NCI-H82 treated with DMSO at 0.1 percent for 48 hours (cell line): ENCODE results near the gene PRIM1.
"Not testable (repeated sequence)": the region's sequence is repeated elsewhere in the genome, so short reads cannot be mapped to it uniquely, and the experiment has no call there.

ENCODE experiments used
- DNase-seq: peaks from one replicate; lab custom pipeline; 2025; ENCODE audit not compliant: unreplicated experiment; lab: John Stamatoyannopoulos, UW

PRIM1 gene

DNA sequence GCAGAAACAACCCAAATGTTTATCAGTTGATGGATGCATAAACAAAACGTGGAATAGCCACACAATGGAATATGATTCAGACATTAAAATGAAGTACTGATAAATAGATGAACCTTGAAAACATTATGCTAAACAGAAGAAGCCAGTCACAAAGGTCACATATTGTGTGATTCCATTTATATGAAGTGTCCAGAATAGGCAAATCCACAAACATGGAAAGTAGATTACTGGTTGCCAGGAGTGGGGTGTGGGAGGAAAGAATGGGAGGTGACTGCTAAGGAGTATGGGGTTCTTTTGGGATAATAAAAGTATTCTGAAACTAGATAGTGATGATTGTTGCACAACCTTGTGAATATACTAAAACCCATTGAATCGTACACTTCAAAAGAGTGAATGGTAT is 9.7 kb upstream of the PRIM1 start:
- DNase-seq, result no peak

DNA sequence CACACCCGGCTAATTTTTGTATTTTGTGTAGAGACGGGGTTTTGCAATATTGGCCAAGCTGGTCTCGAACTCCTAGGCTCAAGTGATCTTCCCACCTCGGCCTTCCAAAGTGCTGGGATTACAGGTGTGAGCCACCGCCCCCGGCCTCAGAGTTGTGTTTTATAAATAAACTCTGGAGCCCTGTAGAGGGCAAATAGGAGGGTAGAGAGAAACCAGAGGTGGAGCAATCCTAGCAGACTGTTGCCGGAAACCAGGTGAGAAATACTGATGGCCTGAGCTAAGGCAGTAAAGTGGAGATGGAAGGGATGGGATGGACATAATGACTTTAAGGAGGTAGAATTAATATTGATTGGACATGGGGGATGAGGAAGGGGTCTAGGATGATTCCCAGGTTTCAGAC is 8.3 kb upstream of the PRIM1 start:
- DNase-seq, result no peak

DNA sequence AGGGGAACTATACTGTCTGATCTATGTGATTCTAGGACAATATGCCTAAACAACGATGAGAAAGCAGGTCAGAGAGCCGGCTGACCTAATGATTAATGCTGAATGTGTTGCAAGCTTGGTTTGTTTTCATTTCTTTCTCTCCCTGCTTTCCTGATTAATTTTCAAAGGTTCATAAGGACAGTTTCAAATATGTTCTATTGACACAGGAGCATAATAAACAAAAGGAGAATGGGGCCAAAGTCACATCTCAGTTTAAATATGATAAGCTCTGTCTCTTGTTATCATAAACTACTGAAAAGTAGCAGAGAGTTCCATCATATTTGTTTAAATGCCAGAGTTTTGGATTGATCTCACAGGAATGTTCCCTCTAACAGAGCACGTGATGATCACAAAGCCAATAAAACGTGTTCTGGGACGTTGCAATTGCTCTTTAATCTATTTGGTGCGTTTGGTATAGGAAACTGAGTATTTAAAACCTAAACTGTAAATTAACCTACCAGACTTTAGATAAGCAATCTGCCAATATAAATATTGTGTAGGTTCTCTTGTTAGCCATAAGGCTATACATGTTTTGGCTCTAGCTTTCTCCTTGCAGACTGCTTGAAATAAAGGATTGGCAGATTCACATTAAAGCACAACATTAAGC is 7.3 kb upstream of the PRIM1 start:
- no peak for DNase-seq

DNA sequence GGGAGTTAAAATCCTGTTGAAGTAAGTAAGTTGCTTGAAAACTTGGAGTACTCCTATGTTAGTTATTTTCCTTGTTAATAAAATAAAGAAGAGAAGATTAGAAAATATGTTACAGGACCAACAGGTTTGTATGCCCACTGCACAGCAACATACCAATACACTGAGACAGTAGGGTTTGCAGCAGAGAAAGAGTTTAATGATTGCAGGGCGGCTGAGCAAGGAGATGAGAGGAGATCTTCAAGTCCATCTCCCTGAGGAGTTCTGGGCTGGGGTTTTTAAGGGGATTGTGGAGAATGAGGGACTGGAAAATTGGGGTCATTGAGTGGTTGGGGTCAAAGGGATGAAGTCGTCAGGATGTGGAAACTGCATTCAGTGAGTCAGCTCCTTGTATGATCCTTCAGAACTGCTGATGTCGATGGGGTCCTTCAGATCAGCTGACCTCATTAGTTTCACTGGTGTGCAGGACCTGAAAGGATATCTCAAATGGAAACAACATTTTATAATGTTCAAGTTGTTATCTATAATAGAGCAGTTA is 6.7 kb upstream of the PRIM1 start:
- no peak for DNase-seq

DNA sequence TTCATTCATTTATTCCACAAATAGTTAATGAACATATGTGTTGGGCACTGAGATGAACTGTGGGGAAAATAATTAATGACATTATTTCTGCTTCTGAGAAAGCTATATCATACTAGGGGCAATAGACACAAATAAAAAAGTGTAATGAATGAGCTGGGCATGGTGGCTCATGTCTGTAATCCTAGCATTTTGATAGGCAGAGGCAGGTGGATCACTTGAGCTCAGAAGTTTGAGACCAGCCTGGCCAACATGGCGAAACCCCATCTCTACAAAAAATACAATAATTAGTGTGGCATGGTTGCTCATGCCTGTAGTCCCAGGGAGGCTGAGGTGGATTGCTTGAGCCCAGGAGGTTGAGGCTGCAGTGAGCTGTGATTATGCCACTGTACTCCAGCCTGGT is 5.8 kb upstream of the PRIM1 start:
- not testable (repeated sequence) for DNase-seq

DNA sequence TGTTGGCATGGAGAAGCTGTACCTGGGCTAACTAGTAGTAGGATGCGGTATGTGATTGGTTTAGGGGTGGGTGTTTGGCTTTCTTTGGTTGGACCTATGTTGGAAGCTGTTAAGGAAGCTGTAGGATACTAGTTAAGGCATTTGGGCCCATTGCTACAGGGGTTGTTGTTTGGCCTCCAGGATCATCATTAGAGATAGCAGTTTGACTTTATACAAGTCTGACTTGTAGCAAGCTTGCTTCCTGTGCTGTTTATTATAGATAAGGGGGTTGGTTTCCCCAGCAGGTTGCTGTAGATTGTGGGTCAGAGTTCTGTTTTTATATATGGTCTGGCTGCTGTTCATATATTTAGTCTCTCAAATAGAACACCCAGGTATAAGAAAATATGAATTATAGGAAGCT is 1.4 kb upstream of the PRIM1 start:
- DNase-seq, result no peak

DNA sequence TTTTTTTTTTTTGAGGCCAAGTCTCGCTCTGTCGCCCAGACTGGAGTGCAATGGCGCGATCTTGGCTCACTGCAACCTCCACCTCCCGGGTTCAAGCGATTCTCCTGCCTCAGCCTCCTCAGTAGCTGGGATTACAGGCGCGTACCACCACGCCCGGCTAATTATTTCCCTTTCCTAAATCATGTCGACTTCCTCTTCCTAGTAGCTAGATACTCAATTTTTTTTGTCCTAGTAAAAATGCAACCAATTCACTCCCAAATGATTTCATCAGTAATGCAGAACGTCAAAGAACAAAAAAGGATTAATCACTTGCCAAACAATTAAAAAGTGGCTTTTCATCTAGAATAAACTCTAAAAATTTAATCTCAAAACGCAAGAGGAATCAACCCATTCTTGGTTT is 1.5 kb downstream of the PRIM1 start:
- DNase-seq, result not testable (repeated sequence)

DNA sequence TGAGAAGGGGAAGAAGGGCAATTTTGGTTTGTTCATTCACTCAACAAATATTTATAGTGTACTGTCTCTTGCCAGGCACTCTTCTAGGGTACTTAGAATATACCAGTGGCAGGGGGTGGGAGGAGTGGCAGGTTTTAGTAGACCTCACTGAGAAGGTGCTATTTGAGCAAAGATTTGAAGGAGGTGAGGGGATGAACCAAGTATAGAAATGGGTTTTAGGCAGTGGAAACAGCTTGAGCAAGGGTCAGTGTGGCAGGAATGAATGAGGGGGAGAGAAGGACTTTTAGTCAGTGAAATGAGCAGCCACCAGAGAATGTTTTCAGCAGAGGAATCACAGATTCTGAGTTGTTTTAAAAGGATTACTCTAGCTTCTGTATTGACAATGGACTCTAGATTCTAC is 2.3 kb downstream of the PRIM1 start:
- DNase-seq, result no peak

DNA sequence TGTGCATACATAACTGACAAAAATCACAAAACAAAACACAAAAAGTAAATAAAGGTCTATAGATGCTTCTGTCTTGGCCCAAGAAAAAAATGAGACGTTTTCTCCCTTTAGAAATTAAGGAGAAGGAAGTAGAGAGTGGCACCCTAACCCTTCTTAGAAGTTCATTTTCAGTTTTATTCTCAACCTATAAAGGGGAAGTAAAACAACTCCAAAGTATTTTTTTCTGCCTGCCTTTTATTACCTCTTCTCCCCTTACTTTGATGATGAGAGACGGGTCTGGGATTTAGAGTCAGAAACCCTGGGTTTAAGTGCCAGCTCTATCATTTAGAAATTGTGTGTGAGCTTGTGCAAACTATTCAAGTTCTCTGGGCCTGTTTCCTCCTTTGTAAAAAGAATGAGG is 2.8 kb downstream of the PRIM1 start:
- DNase-seq, result no peak

DNA sequence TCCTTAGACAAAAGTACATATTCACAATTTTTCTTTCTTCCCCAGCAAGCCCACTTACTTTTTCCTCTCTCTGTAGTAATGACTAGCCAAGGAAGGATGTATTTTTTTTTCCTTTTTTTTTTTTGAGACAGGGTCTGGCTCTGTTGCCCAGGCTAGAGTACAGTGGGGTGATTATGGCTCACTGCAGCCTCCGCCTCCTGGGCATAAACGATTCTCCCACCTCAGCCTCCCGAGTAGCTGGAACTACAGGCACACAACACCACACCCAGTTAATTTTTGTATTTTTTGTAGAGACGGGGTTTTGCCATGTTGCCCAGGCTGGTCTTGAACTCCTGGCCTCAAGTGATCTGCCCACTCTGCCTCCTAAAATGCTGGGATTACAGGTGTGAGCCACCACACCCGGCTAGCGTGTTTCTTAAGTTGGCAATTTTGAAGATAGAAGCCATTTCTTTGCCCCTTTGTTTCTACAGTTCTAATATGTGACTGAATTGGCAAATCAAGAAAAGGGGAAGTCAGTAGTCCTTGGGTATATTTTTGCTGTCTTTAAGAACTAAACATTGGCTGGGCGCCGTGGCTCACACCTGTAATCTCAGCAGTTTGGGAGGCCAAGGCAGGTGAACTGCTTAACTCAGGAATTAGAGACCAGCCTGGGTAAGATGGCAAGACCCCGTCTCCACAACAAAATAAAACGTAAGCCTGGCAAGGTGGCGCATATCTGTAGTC is 23.8 kb downstream of the PRIM1 start:
- DNase-seq, result no peak

DNA sequence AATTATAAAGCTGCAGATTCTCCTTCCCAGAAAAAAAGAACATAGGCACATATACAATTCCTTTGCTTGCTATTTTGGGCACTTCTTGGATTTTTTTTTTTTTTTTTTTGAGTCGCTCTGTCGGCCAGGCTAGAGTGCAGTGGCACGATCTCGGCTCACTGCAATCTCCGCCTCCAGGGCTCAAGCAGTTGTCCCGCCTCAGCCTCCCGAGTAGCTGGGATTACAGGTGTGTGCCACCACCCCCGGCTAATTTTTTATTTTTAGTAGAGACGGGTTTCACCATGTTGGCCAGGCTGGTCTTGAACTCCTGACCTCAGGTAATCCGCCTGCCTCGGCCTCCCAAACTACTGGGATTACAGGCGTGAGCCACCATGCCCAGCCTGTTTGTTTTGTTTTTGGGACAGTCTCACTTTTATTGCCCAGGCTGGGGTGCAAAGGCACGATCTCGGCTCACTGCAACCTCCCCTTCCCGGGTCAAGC is 25.9 kb downstream of the PRIM1 start:
- not testable (repeated sequence) for DNase-seq

DNA sequence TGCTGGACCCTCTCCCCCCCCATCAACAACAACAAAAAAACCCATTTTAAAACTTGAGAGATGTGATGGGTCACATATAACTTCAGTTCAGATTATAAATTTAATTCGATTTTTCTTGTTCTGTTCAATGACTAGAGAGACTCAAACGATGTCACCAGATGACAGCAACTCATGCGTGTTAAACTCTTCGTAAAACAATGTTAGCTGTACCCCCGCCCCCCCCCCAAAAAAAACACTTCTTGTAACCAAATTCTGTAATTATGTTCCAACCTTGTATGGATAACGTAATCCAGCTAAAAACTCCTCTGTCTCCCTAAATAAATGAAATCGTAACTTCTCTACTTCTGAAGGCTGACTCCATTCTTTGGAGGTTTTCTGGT is 26.4 kb downstream of the PRIM1 start:
- DNase-seq, result no peak

DNA sequence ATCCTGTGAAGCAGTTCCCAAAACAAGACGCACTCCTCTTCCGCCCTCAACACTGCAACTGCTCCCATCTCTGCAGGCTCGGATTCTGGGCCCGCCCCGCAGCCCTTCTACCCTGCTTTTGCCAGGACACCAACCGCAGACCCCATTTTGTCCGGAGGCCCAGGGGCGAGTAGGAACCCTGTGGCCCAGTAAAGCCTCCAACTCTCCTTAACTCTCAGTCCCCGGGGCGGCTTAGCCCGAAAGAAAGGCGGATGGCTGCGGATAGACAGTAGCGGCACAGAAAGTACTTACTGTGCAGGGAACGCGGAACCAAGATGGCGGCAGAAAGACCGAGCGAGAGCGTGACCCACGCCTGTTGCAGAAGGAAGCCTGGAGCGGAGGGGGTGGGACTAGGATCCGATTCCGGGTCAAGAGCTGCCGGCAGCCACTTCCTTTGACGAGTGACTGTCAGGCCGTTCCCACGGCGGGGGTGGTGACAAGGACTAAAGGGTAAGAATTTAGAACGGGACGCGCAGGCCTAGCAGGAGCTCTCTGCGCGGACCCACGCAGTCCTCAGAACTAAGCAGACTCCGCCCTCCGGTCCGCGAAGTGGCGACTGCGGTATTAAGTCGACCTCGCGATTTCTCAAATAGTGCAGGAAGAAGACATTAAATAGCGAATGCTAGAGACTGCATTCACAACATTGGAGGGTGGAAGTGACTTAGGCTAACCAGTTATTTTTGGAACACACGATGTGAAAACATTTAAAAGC is 27.0 kb downstream of the PRIM1 start, which contains the start of gene NACA:
Gene NACA, minus strand, starts transcription at position 328 of the 751 bp plus-strand sequence. CDS start 778 bp downstream, outside the sequence.
- peak; percentile 96 for DNase-seq

DNA sequence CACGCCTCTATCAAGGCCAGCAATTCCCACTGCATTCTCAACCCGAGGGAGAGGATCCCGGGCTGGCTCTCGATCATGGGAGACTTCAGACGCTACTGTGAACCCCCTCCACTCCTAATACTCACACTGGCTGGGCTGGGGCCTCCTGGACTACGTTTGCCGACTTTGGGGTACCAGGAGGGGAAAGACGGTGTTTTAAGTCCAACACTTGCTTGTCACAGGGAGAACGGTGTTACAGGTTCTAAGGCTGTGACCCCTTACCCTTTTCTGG is 27.5 kb downstream of the PRIM1 start:
- DNase-seq, result no peak

DNA sequence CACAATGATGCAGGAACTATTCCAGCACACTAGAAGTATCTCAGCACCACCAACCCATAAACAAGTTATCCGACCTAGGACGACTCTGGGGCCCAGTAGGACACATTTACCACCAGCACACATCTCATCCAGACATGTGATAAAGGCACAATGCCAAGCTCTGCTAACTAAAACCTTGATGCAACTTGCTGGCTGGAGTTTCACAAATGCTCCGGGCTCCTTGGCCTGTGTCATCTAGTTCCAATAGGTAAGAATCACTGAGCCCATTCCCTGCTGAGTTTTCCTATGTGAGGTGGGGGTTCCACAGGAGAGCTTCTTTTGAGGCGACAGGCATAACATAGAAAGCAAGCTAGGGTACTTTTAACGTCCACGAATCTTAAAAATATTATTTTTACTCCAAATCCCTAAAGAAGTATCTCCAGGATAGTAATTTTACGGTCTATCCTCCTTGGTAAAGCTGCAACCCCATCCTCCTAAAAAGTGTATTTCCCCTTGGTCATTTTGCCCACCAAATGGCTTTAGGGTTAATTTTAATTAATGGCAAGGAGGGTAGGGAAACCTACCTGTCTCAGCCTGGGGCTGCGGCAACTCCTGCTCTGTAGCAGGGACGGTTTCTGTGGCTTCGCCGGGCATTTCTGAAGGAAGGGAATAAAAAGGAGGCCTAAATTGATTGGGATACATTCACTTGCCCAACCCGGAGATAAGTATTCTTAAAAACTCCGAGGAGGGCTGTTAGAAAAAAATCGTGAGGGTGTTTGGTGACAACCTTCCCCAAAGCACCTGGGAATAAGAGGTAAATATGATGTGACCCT is 28.0 kb downstream of the PRIM1 start:
- no peak for DNase-seq

DNA sequence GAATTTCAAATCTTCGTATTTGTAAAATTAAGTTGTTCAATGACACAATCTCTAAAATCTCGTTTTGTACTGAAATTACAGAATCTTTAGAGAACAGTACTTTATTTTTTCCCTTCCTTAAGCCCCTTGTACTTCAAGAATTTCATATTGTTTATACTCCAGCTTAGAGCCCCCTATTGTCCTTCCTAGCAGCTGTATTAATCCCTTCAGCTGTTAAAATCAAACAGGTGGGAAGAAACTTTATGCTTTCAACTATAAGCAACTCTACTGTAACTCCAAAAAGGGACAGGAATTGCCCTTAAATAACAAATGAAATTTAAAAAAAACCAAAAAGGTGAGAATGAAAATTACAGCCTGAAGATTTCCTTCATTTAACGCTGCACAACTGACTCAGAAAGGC is 28.8 kb downstream of the PRIM1 start:
- DNase-seq, result no peak

DNA sequence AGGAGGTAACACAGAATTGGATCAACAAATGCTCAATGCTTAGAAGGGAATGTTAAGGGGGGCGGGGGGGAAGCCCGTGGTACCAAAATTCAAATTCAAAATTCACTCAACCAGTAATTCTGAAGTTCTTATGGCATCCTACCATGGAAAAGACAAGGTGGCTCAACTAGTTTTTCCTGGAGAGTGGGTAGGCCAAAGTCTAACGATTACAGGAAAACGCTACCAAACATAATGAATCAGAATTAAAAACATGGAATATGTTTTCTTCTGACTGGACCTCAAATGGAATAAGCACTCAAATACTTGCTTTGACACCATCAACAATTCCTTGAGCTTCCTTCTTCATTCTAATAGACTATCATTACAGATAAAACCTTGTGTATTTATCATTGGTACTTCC is 29.3 kb downstream of the PRIM1 start:
- DNase-seq, result no peak

DNA sequence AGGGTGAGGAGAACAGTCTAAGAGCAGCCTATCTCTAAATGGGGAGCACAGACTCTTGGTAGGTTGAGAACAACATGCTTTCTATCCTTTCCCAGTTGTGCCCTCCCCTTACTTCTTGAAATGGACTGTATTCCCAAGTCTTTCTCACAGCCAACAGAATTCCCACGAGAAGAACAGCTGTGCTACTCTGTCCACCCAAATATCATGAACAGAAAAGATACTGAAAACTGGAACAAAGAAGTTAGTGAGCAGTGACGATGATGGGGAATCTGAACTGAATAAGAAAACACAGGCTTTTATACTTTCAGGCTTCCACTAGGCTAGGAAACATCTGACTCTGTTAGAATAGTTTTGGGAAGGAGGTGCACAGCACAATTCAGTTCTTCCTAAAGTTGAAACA is 30.4 kb downstream of the PRIM1 start:
- DNase-seq, result no peak

DNA sequence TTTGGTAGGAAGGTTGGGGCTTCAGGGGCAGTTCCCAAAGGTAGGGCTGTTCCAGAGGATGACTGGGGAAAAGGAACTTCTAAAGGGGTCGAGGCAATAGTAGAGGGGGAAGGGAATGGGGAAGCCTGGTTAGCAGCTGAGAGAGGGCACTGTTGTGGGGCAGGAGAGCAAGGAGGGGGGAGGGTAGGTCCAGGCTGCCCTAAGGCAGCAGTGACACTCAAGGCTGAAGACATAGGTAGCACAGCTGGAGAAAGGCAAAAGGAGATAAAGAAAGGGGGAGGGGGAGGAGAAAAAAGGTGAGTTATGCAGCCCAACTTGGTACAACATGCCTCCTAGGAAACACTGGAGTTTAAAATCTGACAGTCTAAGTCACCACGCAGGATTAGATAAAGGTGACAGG is 30.9 kb downstream of the PRIM1 start:
- no peak for DNase-seq

DNA sequence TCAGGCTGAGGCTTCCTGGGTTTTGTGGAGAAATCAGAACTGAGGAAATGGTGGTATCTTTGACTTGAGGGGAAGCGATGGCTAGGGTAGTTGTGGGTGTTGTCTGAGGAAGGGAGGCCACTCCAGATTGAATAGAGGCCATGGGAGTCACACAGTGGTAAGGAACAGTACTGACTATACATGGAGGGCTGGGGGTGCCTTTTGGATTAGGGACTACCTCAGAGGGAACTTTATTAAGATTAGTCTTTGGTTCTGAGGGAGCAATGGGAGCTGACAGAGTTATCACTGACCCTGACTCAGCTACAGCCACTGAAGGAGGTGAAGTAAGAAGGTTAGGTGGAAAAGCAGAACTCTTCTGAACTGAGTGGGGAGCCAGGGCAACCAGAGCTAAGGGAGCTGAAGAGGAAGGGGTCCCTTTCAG is 31.4 kb downstream of the PRIM1 start:
- no peak for DNase-seq

DNA sequence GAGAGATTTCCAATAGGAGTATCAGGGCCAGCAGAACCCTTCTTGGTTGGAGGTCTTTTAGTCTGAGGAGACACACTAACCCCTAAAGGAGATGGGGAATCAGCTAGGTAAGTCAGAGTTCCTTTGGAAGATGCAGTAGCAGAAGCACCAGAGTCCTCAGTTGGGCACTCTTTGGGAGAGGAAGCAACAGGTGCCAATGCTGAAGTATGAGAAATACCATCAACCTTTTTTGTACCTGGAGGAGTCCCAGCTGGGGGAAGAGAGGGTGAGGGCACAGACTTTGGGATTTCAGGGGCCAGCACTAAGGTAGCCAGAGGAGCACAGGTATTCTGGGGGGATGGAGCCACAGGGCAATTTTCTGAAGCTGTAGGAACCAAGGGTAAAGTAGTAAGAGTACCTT is 33.1 kb downstream of the PRIM1 start:
- DNase-seq, result no peak
